Measurements from ENCODE around the gene TCERG1L. TPM values are rescaled to one million over a fixed set of nuclear protein-coding genes. Genes with fewer than 3 reads are reported as not detected.

The TCERG1L gene
- total RNA-seq, 2 donors from 2014 or later: not detected

DNA sequence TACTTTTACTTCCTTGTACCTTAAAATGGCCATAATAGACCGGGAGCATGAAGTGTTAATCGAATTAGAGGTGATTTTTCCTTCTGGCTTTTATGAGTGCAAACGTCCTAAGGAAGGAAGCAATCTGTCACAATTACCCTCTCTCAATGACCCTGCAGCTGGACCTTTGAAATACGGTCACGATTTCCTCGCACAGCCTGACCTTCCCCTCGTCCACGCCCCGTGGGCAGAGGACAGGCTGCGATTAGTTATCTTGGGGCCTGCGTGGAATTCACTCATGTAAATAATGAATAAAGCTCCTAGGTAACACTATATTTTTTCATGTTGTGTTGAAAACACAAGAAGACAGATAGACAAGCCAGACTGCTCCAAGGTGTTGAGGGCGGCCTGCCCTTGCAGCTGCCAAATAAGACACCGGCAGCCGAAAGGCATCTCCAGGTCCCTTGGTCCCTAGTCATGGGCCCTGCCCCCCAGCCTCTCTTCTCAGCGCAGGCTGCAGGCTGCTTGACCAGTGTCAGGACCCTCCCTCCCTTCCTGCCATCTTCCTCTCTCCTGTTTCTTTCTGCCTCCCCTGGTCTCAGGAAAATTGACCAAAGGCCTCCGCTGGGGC is 199.9 kb downstream of the TCERG1L start:
- no peak for ATAC-seq (ENCODE audit: insufficient number of reproducible peaks, low FRiP score, low read depth)
- TF ChIP-seq, protein P1, sequence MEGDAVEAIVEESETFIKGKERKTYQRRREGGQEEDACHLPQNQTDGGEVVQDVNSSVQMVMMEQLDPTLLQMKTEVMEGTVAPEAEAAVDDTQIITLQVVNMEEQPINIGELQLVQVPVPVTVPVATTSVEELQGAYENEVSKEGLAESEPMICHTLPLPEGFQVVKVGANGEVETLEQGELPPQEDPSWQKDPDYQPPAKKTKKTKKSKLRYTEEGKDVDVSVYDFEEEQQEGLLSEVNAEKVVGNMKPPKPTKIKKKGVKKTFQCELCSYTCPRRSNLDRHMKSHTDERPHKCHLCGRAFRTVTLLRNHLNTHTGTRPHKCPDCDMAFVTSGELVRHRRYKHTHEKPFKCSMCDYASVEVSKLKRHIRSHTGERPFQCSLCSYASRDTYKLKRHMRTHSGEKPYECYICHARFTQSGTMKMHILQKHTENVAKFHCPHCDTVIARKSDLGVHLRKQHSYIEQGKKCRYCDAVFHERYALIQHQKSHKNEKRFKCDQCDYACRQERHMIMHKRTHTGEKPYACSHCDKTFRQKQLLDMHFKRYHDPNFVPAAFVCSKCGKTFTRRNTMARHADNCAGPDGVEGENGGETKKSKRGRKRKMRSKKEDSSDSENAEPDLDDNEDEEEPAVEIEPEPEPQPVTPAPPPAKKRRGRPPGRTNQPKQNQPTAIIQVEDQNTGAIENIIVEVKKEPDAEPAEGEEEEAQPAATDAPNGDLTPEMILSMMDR (IDR thresholded peaks at IDR 0.05): no peak
- Histone ChIP-seq H3K4me3 (no peak overlapping the region), H3K36me3 (no peaks in the 10 kb centered on the region), H3K4me1 (ENCODE audit: control insufficient read depth in 1 of 2, low read depth in 2 of 2) (no peaks in the 10 kb centered on the region), H3K27ac (no peak overlapping the region), H3K9me3 (no peaks in the 10 kb centered on the region), H3K27me3 (replicated peaks; ENCODE audit: insufficient read depth) (no peaks in the 10 kb centered on the region)
- DNase-seq (ENCODE audit: low spot score): no peak

DNA sequence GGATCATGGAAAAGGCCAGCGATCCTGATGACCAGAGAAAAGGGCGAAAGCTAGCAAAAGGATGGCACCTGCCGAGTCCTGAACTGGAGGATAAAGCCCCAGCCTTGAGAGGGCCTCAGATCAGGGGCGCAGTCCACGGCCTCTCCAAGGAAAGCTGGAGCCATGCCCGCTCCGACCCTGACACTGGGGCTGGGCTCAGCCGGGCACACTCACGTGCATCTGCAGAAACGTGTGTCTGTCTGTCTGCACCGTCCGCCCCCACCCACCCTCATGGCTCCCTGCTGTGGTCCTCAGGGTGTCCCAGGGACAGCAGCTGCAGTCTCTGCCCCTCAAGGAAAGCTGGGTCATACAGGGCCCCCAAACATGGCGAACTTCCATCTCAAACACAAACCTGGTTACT is 200.5 kb downstream of the TCERG1L start:
- no peaks in the 10 kb centered on the region for H3K27me3 ChIP-seq (replicated peaks; ENCODE audit: insufficient read depth)
- no peak overlapping the region for H3K4me3 ChIP-seq
- TF ChIP-seq, protein P1 (IDR thresholded peaks at IDR 0.05): no peak
- no peak for DNase-seq (ENCODE audit: low spot score)
- H3K9me3 ChIP-seq: no peaks in the 10 kb centered on the region
- H3K36me3 ChIP-seq: no peaks in the 10 kb centered on the region
- H3K4me1 ChIP-seq (ENCODE audit: control insufficient read depth in 1 of 2, low read depth in 2 of 2): no peaks in the 10 kb centered on the region
- no peak for ATAC-seq (ENCODE audit: insufficient number of reproducible peaks, low FRiP score, low read depth)
- H3K27ac ChIP-seq: no peak overlapping the region

DNA sequence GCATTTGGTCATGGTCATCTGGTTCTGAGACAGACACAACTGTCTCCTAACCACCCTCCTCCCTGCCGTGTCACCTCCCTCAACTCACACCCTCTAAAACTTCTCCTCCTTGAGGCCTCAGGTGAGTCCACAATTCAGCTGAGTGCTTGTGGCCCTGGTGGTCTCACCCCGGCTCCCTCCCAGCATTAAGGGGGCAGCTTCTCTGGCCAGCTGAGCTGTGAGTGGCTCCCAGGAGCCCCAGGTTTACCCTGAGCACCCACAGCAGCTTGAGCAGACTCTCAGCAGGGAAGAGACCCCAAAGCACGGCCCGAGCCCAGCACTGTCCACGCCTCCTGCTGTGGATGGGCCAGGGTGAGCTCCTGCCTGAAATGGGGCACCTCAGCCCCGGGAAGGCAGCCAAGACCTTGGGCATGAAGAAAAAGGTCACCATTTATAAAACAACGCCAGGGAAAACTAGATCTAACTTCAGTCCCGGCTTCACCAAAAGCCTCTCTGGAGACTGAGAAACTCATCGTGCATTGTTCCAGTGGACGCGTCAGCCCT is 201.2 kb downstream of the TCERG1L start:
- no peaks in the 10 kb centered on the region for H3K36me3 ChIP-seq
- no peak overlapping the region for H3K27ac ChIP-seq
- DNase-seq (ENCODE audit: low spot score) (no peak), ATAC-seq (ENCODE audit: insufficient number of reproducible peaks, low FRiP score, low read depth) (no peak)
- H3K4me1 ChIP-seq (ENCODE audit: control insufficient read depth in 1 of 2, low read depth in 2 of 2): no peaks in the 10 kb centered on the region
- TF ChIP-seq, protein P1 (IDR thresholded peaks at IDR 0.05): no peak
- no peaks in the 10 kb centered on the region for H3K27me3 ChIP-seq (replicated peaks; ENCODE audit: insufficient read depth)
- H3K9me3 ChIP-seq: no peaks in the 10 kb centered on the region
- H3K4me3 ChIP-seq: no peak overlapping the region

DNA sequence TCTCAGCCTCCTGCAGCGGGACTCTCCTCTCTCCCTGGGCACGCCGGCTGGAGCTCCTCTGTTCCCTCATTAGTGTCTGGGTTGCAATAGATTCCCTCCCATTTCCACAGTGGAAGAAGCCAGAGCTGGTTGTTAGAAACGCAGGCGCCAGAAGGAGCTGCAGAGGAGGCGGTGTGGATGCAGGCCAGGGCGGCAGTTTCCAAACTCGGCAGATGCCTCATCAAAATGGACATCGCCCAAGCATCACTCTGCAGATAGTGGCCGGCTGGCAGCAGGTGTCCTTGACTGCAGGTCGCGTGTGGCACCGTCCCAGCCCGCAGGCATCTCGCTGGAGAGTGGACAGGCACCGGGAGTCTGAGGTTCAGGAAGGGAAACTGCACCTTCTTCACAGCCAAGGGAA is 201.8 kb downstream of the TCERG1L start:
- TF ChIP-seq, protein P1 (IDR thresholded peaks at IDR 0.05): no peak
- H3K4me1 ChIP-seq (ENCODE audit: control insufficient read depth in 1 of 2, low read depth in 2 of 2): no peaks in the 10 kb centered on the region
- ATAC-seq (ENCODE audit: insufficient number of reproducible peaks, low FRiP score, low read depth) (no peak), DNase-seq (ENCODE audit: low spot score) (no peak)
- no peaks in the 10 kb centered on the region for H3K27me3 ChIP-seq (replicated peaks; ENCODE audit: insufficient read depth)
- no peak overlapping the region for H3K27ac ChIP-seq
- no peak overlapping the region for H3K4me3 ChIP-seq
- no peaks in the 10 kb centered on the region for H3K36me3 ChIP-seq
- H3K9me3 ChIP-seq: no peaks in the 10 kb centered on the region

DNA sequence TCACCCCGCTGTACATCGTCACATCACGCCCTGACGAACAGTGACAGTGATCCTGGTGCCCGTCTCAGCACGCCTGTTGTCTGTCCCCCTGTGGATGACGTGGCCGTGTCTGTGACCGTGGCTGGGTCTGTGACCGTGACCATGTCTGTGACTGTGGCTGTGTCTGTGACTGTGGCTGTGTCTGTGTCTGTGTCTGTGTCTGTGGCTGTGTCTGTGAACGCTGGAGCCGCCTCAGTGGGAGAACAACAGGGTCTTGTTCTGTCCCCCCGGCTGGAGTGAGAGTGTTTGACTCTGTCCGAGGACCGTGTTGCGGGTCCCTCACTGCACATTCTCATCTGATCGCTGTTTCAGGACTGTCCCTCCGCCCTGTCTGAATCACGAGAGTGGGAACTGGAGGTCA is 202.2 kb downstream of the TCERG1L start:
- no peaks in the 10 kb centered on the region for H3K36me3 ChIP-seq
- H3K4me3 ChIP-seq: no peak overlapping the region
- DNase-seq (ENCODE audit: low spot score) (no peak), ATAC-seq (ENCODE audit: insufficient number of reproducible peaks, low FRiP score, low read depth) (no peak)
- TF ChIP-seq, protein P1 (IDR thresholded peaks at IDR 0.05): no peak
- no peaks in the 10 kb centered on the region for H3K9me3 ChIP-seq
- H3K4me1 ChIP-seq (ENCODE audit: control insufficient read depth in 1 of 2, low read depth in 2 of 2): no peaks in the 10 kb centered on the region
- no peaks in the 10 kb centered on the region for H3K27me3 ChIP-seq (replicated peaks; ENCODE audit: insufficient read depth)
- no peak overlapping the region for H3K27ac ChIP-seq

Data from thoracic aorta (tissue), 2 donors.